Hippocampal formation (tissue), 2 donors: ENCODE results near the gene GRM7.
A peak's percentile ranks its signal among the peaks of the same experiment; 100 is the strongest.

ENCODE experiments used
- DNase-seq, 2 donors: peaks; one replicate each; lab custom pipeline; 2025; lab: John Stamatoyannopoulos, UW

GRM7 gene

GRCh38 chr3:7504886-7505775 lies 644.2 kb downstream of the GRM7 start:
- no peak for DNase-seq

- DNase-seq = no peak
Observed at GRCh38 chr3:7506606-7507180, 645.8 kb downstream of the GRM7 start.

DNA sequence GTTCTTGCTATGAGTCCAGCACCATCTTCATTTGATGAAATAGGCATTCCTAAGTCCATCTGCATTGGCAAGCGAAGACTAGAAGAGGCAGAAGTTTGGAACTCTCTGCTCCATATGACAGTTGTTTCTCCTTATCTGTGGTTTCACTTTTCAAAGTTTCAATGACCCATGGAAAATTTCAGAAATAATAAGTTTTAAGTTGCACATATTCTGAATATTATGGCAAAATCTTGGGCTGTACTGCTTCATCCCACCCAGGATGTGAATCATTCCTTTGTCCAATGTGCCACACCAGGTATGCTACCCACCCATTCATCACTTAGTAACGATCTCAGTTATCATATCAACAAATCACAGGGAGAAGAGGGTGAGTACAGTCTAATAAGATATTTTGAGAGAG lies 647.9 kb downstream of the GRM7 start:
- DNase-seq = no peak

GRCh38 chr3:7512048-7512447 lies 651.1 kb downstream of the GRM7 start:
- no peak for DNase-seq

GRCh38 chr3:7518026-7518425 lies 657.1 kb downstream of the GRM7 start:
- no peak for DNase-seq

DNA sequence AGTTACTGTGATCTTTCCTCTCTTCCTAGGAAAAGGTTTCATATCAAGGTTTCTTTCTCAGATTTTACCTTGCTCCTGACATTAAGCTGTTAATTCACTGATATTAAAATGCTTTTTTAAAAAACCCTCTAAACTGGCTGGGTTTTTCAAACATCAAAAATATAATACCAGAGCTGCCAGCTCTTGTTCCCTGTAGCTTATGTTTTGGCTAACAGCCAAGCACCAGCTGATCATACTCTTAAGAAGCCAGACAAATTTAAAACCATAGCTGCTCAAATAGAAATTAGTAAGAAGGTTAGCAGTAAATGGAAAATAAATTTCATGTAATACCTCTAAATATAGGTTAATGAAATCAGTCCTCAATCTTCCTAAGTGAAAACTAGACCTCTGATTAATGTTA lies 657.5 kb downstream of the GRM7 start:
- no peak for DNase-seq

DNA sequence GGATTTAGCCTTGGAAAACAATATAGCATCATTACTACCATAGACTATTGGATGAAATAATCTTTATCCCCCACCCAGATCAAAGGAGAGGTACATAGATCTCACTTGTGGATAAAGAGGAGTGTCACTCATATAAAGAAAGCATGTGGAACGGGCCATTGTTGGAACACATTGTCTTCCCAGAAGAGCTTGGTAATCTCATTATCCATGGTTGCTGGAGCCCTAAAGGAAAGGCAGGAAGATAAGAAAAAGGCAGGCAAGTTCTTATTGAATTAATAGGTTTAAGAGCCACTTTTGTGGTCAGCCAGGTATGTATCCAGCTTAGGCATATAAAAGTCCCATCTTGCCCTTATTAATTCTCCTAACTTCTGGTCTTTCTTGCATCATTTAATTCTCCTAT lies 659.1 kb downstream of the GRM7 start:
- DNase-seq = no peak

DNA sequence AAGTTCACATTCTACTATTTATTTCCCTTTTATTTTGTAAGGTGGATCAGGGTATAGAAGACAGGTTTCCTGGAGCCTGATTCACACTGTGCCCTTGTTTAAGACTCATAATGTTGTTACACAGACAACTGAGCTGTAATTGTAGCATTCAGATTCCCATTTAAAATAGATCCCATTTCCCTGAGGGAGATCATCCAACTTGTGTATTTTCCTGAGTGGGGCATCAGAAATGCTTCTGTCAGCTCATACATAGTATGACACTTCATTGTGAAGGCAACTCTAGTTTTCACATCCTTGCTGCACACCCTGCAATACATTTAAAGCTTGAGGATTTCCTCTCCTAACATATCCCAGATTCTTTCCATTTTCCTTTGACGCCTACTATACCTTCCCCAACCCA lies 659.7 kb downstream of the GRM7 start:
- DNase-seq = no peak

- no peak for DNase-seq
Observed at GRCh38 chr3:7536510-7536909, 675.6 kb downstream of the GRM7 start.

- no peak for DNase-seq
Observed at GRCh38 chr3:7536921-7537320, 676.0 kb downstream of the GRM7 start.

DNA sequence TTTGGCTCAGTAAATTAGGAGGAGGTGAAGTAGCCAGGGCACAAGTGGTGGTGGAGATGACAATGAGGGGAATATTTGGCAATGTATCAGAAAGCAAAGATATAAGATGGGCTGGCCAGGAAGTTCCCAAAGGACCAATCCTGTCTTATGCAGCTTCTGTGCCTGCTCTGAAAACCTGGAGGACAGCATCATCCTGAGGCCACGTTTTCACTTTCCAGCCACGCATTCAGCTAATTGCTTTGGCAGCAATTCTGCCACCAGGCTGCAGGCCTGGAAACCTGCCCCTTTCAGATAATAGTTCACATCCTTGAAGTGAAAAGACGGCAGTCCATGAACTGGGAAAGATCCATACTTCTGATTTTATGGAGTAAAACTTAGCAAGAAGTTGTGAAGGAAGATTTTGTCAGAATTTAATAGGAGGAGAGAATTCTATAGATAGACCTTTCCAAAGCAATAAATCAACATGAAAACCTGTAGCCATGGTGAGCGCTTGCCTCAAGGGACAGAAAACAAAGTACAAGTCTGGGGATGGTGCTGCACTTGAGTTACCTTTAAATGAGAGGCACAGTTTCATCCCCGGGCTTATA lies 682.5 kb downstream of the GRM7 start:
- no peak for DNase-seq

DNA sequence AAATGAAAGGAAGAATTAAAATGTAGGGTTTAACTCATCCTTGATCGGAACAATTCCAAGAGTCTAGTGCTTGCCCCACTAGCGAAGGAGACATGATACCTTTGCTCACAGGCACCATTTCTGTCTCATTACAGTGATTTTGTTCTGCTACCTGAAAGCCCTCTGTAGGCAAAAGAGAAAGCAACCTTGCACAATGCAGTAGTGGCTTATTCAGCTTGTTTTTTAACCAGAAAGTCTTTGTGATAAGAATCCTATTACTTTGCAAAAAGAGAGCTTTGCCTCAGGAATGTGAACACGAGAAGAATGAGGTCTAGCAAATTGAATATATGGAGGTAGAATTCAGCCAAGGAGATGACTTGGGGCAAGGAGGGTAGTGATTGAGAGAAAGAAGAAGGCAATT lies 684.4 kb downstream of the GRM7 start:
- DNase-seq = no peak

- no peak for DNase-seq
Observed at GRCh38 chr3:7546253-7546652, 685.3 kb downstream of the GRM7 start.

DNA sequence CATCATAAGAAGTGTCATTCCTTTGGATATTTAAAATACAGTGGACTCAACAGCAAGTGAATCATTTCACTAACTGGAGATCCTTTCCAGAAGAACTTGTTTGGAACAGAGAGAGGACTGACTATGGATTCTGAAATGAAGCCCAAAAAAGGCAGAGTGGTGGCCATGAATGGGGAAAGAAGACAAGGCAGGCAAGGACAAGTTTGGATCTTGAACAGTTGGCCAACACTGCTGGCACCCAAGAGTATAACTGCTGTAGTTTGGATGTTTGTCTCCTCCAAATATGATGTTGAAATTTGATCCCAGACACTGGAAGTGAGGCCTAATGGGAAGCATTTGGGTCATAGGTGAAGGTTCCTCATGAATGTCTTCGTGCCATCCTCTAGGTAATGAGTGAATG lies 686.9 kb downstream of the GRM7 start:
- DNase-seq = no peak

DNA sequence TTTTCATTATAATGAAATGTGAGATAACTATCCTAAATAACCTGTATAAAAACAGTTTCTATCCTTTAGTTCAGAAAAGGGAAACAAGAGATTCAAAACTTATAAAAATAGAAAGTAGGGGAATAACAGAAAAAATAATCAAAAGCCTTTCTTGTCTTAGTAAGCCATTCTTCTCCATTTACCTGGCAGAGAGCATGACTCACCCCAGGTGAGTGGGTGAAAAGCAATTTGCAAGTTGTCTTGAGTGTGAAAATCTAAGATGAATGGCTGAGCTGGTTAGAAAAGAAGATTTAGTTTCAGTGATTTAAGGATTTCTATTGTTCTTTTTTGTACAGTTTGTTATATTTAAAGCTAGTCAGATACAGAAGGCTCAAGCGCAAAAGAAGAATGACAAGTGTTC lies 702.0 kb downstream of the GRM7 start:
- no peak for DNase-seq

DNA sequence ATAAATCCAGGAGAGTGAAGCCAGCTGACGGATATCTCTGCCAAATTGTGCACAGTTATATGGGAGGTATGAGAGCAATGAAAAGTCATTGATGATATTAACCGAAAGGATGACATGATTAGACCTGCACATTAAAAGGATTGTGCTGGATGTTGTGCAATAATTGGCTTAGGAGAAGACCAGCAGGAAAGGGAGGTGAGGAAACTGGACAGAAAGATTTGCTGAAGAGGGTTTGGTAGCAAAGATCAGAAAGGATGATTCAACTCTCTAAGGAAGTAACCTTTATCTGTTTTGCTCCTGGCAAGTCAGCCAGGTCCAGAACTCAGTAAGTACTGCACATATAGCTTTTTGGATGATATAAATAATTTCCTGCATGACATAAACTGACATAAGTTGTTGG lies 704.7 kb downstream of the GRM7 start:
- DNase-seq = no peak

- no peak for DNase-seq
Observed at GRCh38 chr3:7567160-7567559, 706.2 kb downstream of the GRM7 start.

DNA sequence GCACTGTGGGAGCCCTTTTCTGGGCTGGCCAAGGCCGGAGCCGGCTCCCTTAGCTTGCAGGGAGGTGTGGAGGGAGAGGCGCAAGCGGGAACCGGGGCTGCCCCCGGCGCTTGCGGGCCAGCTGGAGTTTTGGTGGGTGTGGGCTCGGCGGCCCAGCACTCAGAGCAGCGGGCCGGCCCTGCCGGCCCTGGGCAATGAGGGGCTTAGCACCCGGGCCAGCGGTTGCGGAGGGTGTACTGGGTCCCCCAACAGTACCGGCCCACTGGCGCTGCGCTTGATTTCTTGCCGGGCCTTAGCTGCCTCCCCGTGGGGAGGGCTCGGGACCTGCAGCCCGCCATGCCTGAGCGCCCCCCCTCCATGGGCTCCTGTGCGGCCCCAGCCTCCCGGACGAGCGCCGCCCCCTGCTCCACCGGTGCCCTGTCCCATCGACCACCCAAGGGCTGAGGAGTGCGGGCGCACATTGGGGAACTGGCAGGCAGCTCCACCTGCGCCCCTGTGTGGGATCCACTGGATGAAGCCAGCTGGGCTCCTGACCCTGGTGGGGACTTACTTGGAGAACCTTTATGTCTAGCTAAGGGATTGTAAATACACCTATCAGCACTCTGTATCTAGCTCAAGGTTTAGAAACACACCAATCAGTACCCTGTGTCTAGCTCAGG lies 707.7 kb downstream of the GRM7 start:
- no peak for DNase-seq

DNA sequence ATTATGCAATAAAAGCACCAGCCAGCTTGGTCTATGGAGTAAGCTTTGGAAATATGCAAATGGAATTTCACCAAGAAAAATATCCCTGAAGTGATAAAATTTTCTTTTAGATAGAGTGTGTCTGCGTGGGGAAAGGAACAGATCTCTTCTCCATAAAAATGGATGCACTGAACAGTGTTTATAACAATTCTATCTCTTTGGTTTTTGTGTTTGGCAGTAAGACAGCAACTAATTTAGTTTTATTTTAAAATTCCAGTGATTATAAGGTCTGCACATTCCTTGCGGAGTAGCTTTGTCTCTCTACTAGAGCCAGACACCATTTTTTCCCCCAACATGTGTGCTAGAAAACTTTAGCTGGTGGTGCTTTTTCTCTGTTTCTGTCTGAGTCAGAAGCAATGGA lies 712.4 kb downstream of the GRM7 start:
- DNase-seq = peak in 1 of 2 donors; percentile 32

GRCh38 chr3:7574435-7574834 lies 713.5 kb downstream of the GRM7 start:
- DNase-seq = no peak

GRCh38 chr3:7576071-7576470 lies 715.2 kb downstream of the GRM7 start:
- DNase-seq = no peak

DNA sequence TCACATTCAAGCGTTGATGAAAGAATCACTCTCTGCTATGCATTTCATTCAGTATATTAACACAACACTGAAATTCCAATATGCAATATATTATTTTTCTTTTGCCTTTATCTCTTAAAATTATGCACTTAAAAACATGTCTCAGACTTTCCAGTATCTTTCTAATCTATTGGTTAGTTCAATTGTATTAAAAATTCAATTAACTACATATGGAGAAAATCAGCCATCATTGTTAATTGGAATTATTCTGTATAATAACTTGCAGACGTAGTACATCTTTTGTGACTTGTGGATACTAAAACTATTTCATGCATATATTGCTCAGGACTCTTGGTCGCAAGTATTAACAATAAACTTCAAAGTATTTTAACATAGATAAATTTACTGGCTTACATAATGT lies 715.6 kb downstream of the GRM7 start:
- DNase-seq = no peak

GRCh38 chr3:7577513-7577912 lies 716.6 kb downstream of the GRM7 start:
- no peak for DNase-seq
